GM13977 (cell line): ENCODE measurements around the gene KIR3DL2.
"Not testable (repeated sequence)": the region's sequence is repeated elsewhere in the genome, so short reads cannot be mapped to it uniquely, and the experiment has no call there.

ENCODE experiments used
- DNase-seq: peaks from one replicate; pipeline ENCODE4 v3.0.0; 2012; ENCODE audit warnings: low spot score
- CTCF ChIP-seq: IDR thresholded peaks from 2 replicates; pipeline ENCODE4 v1.5.1; 2012; ENCODE audit warnings: mild to moderate bottlenecking, control low read depth; ENCODE audit not compliant: insufficient read depth; ENCODE audit errors: extremely low read depth, missing control alignments
- in situ Hi-C: fragments of 300-500 bp; cut with MboI; formaldehyde crosslinking; loops from one replicate; pipeline ENCODE4 v1.12.0; 2022; ENCODE audit warnings: low sequenced_read_pairs, low pct_unique_long_range_greater_than_20kb, mixed read lengths, inconsistent platforms; ENCODE audit not compliant: unreplicated experiment

The KIR3DL2 gene

DNA sequence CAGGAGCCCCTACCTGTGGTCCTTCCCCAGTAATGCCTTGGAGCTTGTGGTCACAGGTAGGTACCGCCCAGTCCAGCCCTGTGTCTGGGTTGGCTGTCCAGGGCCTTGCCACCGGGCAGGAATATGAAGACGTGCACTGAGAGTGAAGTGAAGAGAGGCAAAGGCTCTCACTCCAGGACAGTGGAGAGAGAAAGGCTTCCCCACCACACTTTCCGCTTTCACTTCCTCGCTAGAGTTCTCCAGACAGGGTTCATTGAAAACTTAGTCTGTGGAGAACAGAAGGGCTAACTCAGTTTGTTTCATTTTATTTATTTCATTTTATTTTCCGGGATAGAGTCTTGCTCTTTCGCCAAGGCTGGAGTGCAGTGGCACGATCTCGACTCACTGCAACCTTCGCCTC is 38.0 kb downstream of the KIR3DL2 start:
- in situ Hi-C loops = no loop called here
- TF ChIP-seq CTCF = no peak
- DNase-seq = no peak

DNA sequence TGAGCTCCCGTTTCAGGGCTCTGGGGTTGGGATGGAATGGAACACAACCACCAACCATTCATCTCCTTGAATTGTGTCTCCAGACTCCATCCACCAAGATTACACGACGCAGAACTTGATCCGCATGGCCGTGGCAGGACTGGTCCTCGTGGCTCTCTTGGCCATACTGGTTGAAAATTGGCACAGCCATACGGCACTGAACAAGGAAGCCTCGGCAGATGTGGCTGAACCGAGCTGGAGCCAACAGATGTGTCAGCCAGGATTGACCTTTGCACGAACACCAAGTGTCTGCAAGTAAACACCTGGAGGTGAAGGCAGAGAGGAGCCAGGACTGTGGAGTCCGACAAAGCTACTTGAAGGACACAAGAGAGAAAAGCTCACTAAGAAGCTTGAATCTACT is 39.3 kb downstream of the KIR3DL2 start:
- in situ Hi-C loops = no loop called here
- TF ChIP-seq CTCF = no peak
- no peak for DNase-seq

GRCh38 chr19:54893406-54893805 is 43.2 kb downstream of the KIR3DL2 start:
- in situ Hi-C loops = no loop called here
- TF ChIP-seq CTCF = no peak
- DNase-seq = no peak

- in situ Hi-C loops, DNase-seq: not testable (repeated sequence)
Observed at GRCh38 chr19:54894106-54894505, 43.9 kb downstream of the KIR3DL2 start.

- TF ChIP-seq CTCF = no peak
- in situ Hi-C loops = no loop called here
- no peak for DNase-seq
Observed at GRCh38 chr19:54896036-54896435, 45.8 kb downstream of the KIR3DL2 start.

- DNase-seq, in situ Hi-C loops: not testable (repeated sequence)
Observed at GRCh38 chr19:54898685-54899084, 48.4 kb downstream of the KIR3DL2 start.

DNA sequence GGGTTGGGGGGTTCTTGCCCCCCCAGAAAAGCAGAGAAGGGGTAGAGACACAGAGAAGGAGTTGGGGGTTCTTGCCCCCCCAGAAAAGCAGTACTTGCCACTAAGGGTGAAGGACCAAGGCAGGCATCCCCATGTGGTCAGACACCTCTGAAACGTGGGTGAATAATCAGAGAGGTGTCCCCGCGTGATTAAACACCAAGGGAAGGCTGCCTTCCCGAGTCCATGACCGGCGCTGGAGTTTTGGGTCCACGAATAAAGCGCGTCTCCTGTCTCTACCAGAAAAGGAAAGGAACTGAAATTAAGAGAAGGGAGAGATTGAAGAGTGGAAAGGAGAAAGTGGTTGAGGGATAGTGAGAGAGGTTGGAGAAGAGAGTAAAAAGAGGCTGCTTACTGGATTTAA is 49.4 kb downstream of the KIR3DL2 start:
- in situ Hi-C loops = loop anchor here (25.0 kb wide), 1 partner anchor 412 kb away; no protein-coding TSS in a partner anchor
- not testable (repeated sequence) for DNase-seq

DNA sequence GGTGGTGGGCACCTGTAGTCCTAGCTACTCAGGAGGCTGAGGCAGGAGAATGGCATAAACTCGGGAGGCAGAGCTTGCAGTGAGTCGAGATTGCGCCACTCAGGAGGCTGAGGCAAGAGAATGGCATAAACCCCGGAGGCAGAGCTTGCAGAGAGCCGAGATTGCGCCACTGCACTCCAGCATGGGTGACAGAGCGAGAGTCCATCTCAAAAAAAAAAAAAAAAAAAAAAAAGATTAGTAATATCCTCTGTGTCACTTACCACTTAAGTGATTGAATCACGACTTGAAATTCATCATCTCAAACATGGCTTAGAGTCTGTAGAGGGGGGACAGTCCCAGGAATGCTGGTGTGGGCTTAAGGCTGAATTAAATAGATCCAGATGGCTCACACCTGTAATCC is 50.9 kb downstream of the KIR3DL2 start:
- in situ Hi-C loops = loop anchor here (25.0 kb wide), 1 partner anchor 414 kb away; no protein-coding TSS in a partner anchor
- not testable (repeated sequence) for DNase-seq

DNA sequence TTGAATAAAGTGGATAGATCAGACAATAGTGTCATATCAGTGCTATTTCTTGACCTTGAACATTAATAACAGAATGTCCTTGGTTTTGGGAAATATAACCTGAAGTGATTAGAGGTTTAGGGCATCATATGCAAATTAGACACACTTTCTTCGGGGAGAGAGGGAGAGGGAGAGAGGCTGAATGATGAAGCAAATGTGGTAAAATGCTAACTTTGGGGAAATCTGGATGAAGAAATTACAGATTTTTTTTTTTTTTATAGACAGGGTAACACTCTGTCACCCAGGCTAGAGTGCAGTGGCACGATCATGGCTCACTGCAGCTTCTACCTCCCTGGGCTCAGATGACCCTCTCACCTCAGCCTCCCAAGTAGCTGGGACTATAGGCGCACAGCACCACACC is 51.8 kb downstream of the KIR3DL2 start:
- DNase-seq = no peak
- in situ Hi-C loops = loop anchor here (25.0 kb wide), 1 partner anchor 415 kb away; no protein-coding TSS in a partner anchor

More for the DNA sequence above, 51.8 kb downstream of the KIR3DL2 start:
- no peak for TF ChIP-seq CTCF
